OCI-LY3 (cell line): ENCODE data around the gene NCOA3.

Experiments used
- H2AFZ ChIP-seq: fragments of 200-600, 300-600 bp; shearing (Covaris generic); 2 replicates; pipeline ENCODE4 v1.6.0; 2014; ENCODE audit warnings: antibody characterized with exemption, low read depth, low read length
- H3K27ac ChIP-seq: fragments of 200-600, 300-600 bp; sonication (generic); 2 replicates; pipeline ENCODE4 v1.5.1; 2014; ENCODE audit warnings: mild to moderate bottlenecking, low read length, moderate library complexity, mixed read lengths
- H3K27me3 ChIP-seq: fragments of 200-600, 300-600 bp; sonication (generic); 2 replicates; pipeline ENCODE4 v1.6.1; 2014; ENCODE audit warnings: low read depth, low read length, mixed read lengths
- H3K36me3 ChIP-seq: fragments of 200-600, 300-600 bp; sonication (generic); replicated peaks from 2 replicates; pipeline ENCODE3; 2014; ENCODE audit warnings: low read depth, low read length, mixed read lengths
- H3K4me1 ChIP-seq: fragments of 300-600, 200-600 bp; sonication (generic); 2 replicates; pipeline ENCODE4 v1.6.1; 2014; ENCODE audit warnings: low read length, mixed read lengths
- H3K4me2 ChIP-seq: fragments of 200-600, 300-600 bp; sonication (generic); 2 replicates; pipeline ENCODE4 v1.6.1; 2014; ENCODE audit warnings: low read length, mixed read lengths
- H3K4me3 ChIP-seq: fragments of 300-600, 200-600 bp; sonication (generic); 2 replicates; pipeline ENCODE4 v1.5.1; 2014; ENCODE audit warnings: antibody characterized with exemption, mild to moderate bottlenecking, low read length, moderate library complexity
- H3K79me2 ChIP-seq: fragments of 300-600, 200-600 bp; shearing (Covaris generic); 2 replicates; pipeline ENCODE4 v1.6.1; 2014; ENCODE audit warnings: mild to moderate bottlenecking, low read length, mixed read lengths
- H3K9ac ChIP-seq: fragments of 300-600, 200-600 bp; shearing (Covaris generic); 2 replicates; pipeline ENCODE4 v1.6.0; 2014; ENCODE audit warnings: mild to moderate bottlenecking, low read length, moderate library complexity
- H3K9me3 ChIP-seq: fragments of 200-600, 300-600 bp; shearing (Covaris generic); 2 replicates; pipeline ENCODE4 v1.6.1; 2014; ENCODE audit warnings: low read length, mixed read lengths; ENCODE audit not compliant: insufficient read depth
- H4K20me1 ChIP-seq: fragments of 200-600, 300-600 bp; sonication (generic); 2 replicates; pipeline ENCODE4 v1.6.1; 2016; ENCODE audit warnings: low read length, mixed read lengths; ENCODE audit not compliant: insufficient read depth
- EZH2phosphoT487 ChIP-seq: fragments of 200-600 bp; shearing (Covaris generic); IDR thresholded peaks from 2 replicates; pipeline ENCODE4 v1.6.1; 2018; ENCODE audit warnings: antibody characterized with exemption, mixed run types, low read depth
- TF ChIP-seq, protein P1 (sequence below): fragments of 200-600, 300-600 bp; sonication (generic); IDR thresholded peaks from 2 replicates; pipeline ENCODE4 v1.5.1; 2014; ENCODE audit warnings: antibody characterized with exemption, low read length, low read depth

The NCOA3 gene

GRCh38 chr20:47540443-47541354 is 39.0 kb downstream of the NCOA3 start:
- H3K27ac ChIP-seq, result no peak overlapping the region
- H3K4me3 ChIP-seq, result no peak overlapping the region
- peaks cover 14% of the 10 kb centered on the region for H3K4me1 ChIP-seq
- H4K20me1 ChIP-seq, result peaks cover 98% of the 10 kb centered on the region
- peaks cover 99% of the 10 kb centered on the region for H3K79me2 ChIP-seq
- H3K27me3 ChIP-seq, result no peaks in the 10 kb centered on the region
- H3K36me3 ChIP-seq, result peaks cover 21% of the 10 kb centered on the region
- no peak overlapping the region for H3K9ac ChIP-seq
- H3K4me2 ChIP-seq, result peak overlapping the region; percentile 8; the same call in 1 of the 2 replicates
- no peak overlapping the region for H2AFZ ChIP-seq
- no peaks in the 10 kb centered on the region for H3K9me3 ChIP-seq
- TF ChIP-seq EZH2phosphoT487, result no peak
- TF ChIP-seq, protein P1, sequence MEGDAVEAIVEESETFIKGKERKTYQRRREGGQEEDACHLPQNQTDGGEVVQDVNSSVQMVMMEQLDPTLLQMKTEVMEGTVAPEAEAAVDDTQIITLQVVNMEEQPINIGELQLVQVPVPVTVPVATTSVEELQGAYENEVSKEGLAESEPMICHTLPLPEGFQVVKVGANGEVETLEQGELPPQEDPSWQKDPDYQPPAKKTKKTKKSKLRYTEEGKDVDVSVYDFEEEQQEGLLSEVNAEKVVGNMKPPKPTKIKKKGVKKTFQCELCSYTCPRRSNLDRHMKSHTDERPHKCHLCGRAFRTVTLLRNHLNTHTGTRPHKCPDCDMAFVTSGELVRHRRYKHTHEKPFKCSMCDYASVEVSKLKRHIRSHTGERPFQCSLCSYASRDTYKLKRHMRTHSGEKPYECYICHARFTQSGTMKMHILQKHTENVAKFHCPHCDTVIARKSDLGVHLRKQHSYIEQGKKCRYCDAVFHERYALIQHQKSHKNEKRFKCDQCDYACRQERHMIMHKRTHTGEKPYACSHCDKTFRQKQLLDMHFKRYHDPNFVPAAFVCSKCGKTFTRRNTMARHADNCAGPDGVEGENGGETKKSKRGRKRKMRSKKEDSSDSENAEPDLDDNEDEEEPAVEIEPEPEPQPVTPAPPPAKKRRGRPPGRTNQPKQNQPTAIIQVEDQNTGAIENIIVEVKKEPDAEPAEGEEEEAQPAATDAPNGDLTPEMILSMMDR, result no peak

- no peaks in the 10 kb centered on the region for H3K9me3 ChIP-seq
- no peak overlapping the region for H3K4me3 ChIP-seq
- H3K27me3 ChIP-seq, result no peaks in the 10 kb centered on the region
- H2AFZ ChIP-seq, result no peak overlapping the region
- H3K9ac ChIP-seq, result no peak overlapping the region
- no peak overlapping the region for H3K4me2 ChIP-seq
- H3K4me1 ChIP-seq, result peaks cover 14% of the 10 kb centered on the region
- peaks cover 99% of the 10 kb centered on the region for H3K79me2 ChIP-seq
- TF ChIP-seq, protein P1, result no peak
- no peak for TF ChIP-seq EZH2phosphoT487
- peaks cover 14% of the 10 kb centered on the region for H3K36me3 ChIP-seq
- H3K27ac ChIP-seq, result no peak overlapping the region
- peaks cover 98% of the 10 kb centered on the region for H4K20me1 ChIP-seq
These were observed 39.8 kb downstream of the NCOA3 start for GRCh38 chr20:47541355-47541922.

DNA sequence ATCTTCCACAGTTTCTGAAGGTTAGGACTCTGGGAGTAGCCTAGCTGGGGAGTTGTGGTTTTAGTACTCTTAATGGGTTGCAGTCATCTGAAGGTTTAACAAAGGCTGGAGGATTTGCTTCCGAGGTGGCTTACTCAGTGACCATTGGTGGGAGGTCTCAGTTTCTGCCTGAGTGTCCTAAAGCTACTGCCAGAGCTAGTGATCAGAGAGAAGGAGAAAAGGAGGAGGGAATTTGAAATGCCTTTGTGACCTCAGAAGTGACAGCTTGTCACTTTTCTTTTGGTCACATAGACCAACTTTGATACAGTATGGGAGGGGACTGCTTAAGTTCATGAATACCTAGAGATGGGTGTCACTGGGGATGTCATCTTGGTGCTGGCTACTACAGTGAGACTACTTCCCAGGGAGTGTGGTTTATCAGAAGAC is 41.3 kb downstream of the NCOA3 start:
- Histone ChIP-seq H3K27me3 (no peaks in the 10 kb centered on the region), H3K27ac (no peak overlapping the region), H3K9me3 (no peaks in the 10 kb centered on the region), H4K20me1 (peaks cover 95% of the 10 kb centered on the region), H3K4me1 (peaks cover 14% of the 10 kb centered on the region), H3K79me2 (peaks cover 98% of the 10 kb centered on the region), H3K9ac (no peak overlapping the region), H3K36me3 (peaks cover 9% of the 10 kb centered on the region), H2AFZ (no peak overlapping the region), H3K4me2 (no peak overlapping the region), H3K4me3 (no peak overlapping the region)
- TF ChIP-seq EZH2phosphoT487, result no peak
- TF ChIP-seq, protein P1, result no peak

DNA sequence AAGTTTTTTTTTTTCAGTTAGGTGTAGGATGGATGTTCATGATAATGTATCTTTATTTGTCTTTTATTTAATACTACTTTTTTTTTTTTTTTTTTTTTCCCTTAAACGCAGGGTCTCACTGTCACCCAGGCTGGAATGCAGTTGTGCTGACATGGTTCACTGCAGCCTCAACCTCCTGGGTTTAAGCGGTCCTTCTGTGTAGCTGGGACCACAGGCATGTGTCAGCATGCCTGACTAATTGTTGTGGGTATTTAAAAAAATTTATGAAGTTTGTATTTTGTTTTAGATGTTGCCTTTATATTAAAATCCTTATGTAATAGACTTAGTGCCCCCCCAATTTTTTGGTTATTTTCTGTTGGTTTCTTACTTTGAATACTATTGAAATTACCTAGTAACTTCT is 42.6 kb downstream of the NCOA3 start:
- H3K9me3 ChIP-seq, result no peaks in the 10 kb centered on the region

More for the DNA sequence above, 42.6 kb downstream of the NCOA3 start:
- no peak overlapping the region for H2AFZ ChIP-seq
- H3K4me2 ChIP-seq, result no peak overlapping the region
- H4K20me1 ChIP-seq, result peaks cover 93% of the 10 kb centered on the region
- H3K4me3 ChIP-seq, result no peak overlapping the region
- H3K27me3 ChIP-seq, result no peaks in the 10 kb centered on the region
- no peak for TF ChIP-seq EZH2phosphoT487
- TF ChIP-seq, protein P1, result no peak
- no peak overlapping the region for H3K27ac ChIP-seq
- no peak overlapping the region for H3K9ac ChIP-seq
- peaks cover 14% of the 10 kb centered on the region for H3K4me1 ChIP-seq
- H3K79me2 ChIP-seq, result peaks cover 98% of the 10 kb centered on the region
- H3K36me3 ChIP-seq, result peaks cover 8% of the 10 kb centered on the region
